Smooth muscle cell of the umbilical artery (primary cell): ENCODE measurements around the gene CIAPIN1. TPM values are rescaled to one million over a fixed set of nuclear protein-coding genes. Genes with fewer than 3 reads are reported as not detected.

ENCODE experiments used
- total RNA-seq: library from RNA; depleted of rRNA; stranded (reverse); fragments of >200 nt; gene quantifications from 2 replicates; pipeline ENCODE4 v1.2.3, GENCODE V29; 2014

Gene CIAPIN1
- total RNA-seq: 40.7 and 44.9 TPM in 2 replicates

GRCh38 chr16:57447186-57447962 lies at the start of gene CIAPIN1, which contains the start of gene COQ9:
Gene CIAPIN1, minus strand, starts transcription at chr16:57447385. Its CDS starts 6,457 bp downstream, at chr16:57440928.
Gene COQ9, plus strand, starts transcription at chr16:57447479. Its CDS starts 27 bp downstream, at chr16:57447506.

GRCh38 chr16:57485916-57486857 lies 39.0 kb upstream of the CIAPIN1 start, which contains the start of gene DOK4:
Gene DOK4, minus strand, starts transcription at chr16:57486493. Its CDS starts 6,986 bp downstream, at chr16:57479507.

GRCh38 chr16:57462209-57462977 lies 15.2 kb upstream of the CIAPIN1 start, which contains the start of gene POLR2C:
Gene POLR2C, plus strand, starts transcription at chr16:57462679. Its CDS starts 46 bp downstream, at chr16:57462725.

GRCh38 chr16:57403965-57404817 lies 43.0 kb downstream of the CIAPIN1 start, which contains the start of gene CCL17:
Gene CCL17, plus strand, starts transcription at chr16:57404767. Its CDS starts 9,166 bp downstream, at chr16:57413933.

Other genes with a start within 250 kb of the CIAPIN1 start
- 69.8 and 71.0 TPM in 2 replicates for gene ARL2BP, start 202.1 kb downstream of the CIAPIN1 start, total RNA-seq
- not detected in 2 replicates for gene PLLP, start 162.7 kb downstream of the CIAPIN1 start, total RNA-seq
- gene CCL22, start 88.6 kb downstream of the CIAPIN1 start, total RNA-seq: not detected in 2 replicates
- gene CX3CL1, start 74.9 kb downstream of the CIAPIN1 start, total RNA-seq: under 0.01 and 0.18 TPM in 2 replicates
- not detected in 2 replicates for gene CCL17, start 42.6 kb downstream of the CIAPIN1 start, total RNA-seq
- gene COQ9, start 94 bp upstream of the CIAPIN1 start, total RNA-seq: 44.5 and 48.1 TPM in 2 replicates
- gene POLR2C, start 15.3 kb upstream of the CIAPIN1 start, total RNA-seq: 107 and 108 TPM in 2 replicates
- gene DOK4, start 39.1 kb upstream of the CIAPIN1 start, total RNA-seq: 36.4 and 38.6 TPM in 2 replicates
- 15.6 and 15.7 TPM in 2 replicates for gene CCDC102A, start 89.2 kb upstream of the CIAPIN1 start, total RNA-seq
- not detected in 2 replicates for gene ADGRG5, start 95.3 kb upstream of the CIAPIN1 start, total RNA-seq
- 0.89 and 2.3 TPM in 2 replicates for gene ADGRG1, start 181.2 kb upstream of the CIAPIN1 start, total RNA-seq
- gene ADGRG3, start 220.9 kb upstream of the CIAPIN1 start, total RNA-seq: not detected in 2 replicates
- 0.42 TPM in 1 of 2 replicates, not detected in the other for gene DRC7, start 247.4 kb upstream of the CIAPIN1 start, total RNA-seq